NT2/D1 (cell line): ENCODE measurements around the gene POLR3H.

Experiments
- SUZ12 ChIP-seq: IDR thresholded peaks from 2 replicates; pipeline ENCODE4 v1.6.1; 2011; ENCODE audit not compliant: insufficient read length, insufficient read depth; ENCODE audit errors: extremely low read depth
- YY1 ChIP-seq: IDR thresholded peaks from 2 replicates; pipeline ENCODE4 v1.6.1; 2011; ENCODE audit not compliant: insufficient read length, insufficient read depth
- ZNF274 ChIP-seq: IDR thresholded peaks from 2 replicates; pipeline ENCODE4 v1.6.1; 2011; ENCODE audit warnings: mild to moderate bottlenecking, low read depth, low read length

DNA sequence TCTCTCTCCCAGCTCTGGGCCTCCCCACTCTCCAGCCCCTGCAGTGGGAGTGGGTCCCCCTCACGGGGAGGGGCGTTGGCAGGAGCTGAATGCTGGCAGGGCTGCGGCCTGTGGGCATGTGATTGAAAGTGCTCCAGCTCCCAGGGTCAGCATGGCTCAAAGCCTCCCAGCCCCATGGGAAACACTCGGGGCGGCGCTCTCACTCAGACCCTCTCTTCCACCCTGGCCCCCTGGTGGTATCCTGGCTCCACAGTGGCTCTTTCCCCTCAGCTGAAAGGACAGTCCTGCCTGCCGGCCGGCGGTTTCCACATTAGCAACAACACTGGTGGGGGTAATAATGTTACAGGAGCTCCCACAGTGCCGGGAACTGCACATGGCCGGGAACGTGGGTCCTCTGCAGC lies 35.5 kb downstream of the POLR3H start:
- TF ChIP-seq YY1 (no peak), ZNF274 (no peak), SUZ12 (no peak)
